ENCODE data around the gene DAZAP1.

GRCh38 chr19:1426736-1427135, 19.4 kb downstream of the DAZAP1 start:
- no peak for TF ChIP-seq ZNF274 (IDR thresholded peaks at IDR 0.05; ENCODE audit: low read depth, low read length)
- TF ChIP-seq YY1 (IDR thresholded peaks at IDR 0.05; ENCODE audit: insufficient read depth, insufficient read length) = no peak
